Heart left ventricle (tissue), 13 donors: Measurements from ENCODE around the gene SKI.
A peak's percentile ranks its signal among the peaks of the same experiment; 100 is the strongest.

Source experiments
- CTCF ChIP-seq, 12 donors: fragments of 200-600 bp; sonication (generic) in 4 of 12; IDR thresholded peaks; one replicate each; pipeline versions ENCODE4 v1.5.0 to v1.8.0; 2018 to 2022; ENCODE audit warnings: antibody characterized with exemption in 12 of 12, mild to moderate bottlenecking in 5 of 12
- POLR2A ChIP-seq, 2 donors: fragments of 450-650 bp; IDR thresholded peaks; one replicate each; pipeline ENCODE4 v1.6.1; 2017; ENCODE audit warnings: antibody characterized with exemption in 2 of 2, mild to moderate bottlenecking in 2 of 2, moderate library complexity in 2 of 2
- donor health status: ischemic (EF 13 %, LVEDD 7.1; RV severe dilation, severe dysfunction).
- donor health status: DM: no; HTN: yes; CAD: no.
- donor health status: DM: no; HTN: no; CAD: no.
- donor health status: ischemic (EF 25% LVEDD 6.9; RV normal size, moderate dysfunction).
- donor health status: ischemic (EF 25% LVEDD 5.7; RV mildly dilated, moderate dysfunction).
- donor health status: ischemic (EF 35%, LVEDD 5.7; RV mildly dilated, moderate dysfunction).
- donor health status: nonischemic (EF 11% LVEDD 7.7; RV severe dilation, severe dysfunction).
- donor health status: DM: yes; HTN: yes; CAD: no.
- donor health status: PGD.
- donor health status: ischemic (EF 29% LVEDD 5.4; RV normal size, mild dysfunction).
- donor health status: nonischemic (EF 23%, LVEDD 6.1; RV moderate dilation, normal function).

DNA sequence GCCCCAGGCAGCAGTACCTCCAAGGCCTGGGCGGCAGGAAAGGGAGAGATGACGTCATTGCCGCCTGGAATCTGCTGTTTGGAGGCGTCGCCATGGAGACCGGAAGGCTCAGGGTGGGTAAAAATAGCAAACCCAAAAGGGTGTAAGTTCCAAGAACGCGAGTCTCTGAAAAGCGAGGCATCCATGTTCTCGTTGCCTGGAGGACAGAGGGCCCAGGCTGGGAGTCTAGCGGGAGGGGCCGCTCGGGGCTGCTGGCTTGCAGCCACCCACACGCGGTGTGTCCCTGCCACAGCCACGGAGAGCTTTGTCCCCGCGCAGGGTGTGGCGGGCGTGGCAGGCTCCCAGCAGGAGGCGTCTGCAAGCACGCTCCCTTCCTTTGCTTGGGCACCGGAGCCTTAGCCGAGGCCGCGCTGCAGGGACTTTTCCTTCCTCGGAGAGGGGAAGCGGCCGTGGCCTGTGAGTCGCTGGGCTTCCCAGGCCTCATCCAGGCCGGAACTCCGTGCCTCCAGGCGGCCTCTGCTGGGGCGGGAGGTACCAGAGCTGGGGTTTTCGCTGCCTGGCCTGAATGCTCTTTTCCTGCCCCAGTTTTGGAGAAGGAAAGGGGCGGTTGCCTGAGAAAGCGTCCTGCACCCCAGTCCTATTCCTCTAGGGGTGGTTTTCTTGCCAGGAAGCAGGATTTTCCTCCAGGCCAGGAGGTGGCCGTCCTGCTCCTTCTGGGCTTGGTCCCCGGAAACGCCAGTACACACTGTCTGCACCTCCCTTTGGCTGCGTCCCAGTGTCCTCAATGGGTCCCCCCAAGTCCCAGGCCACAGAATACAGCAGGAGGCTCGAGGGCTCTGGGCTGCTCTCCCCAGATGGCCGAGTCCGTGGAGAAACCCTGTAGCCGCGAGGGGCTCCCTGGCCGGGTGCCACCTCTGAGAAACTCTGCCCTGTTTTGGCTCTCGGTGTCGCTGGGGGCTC lies 15.3 kb upstream of the SKI start:
- TF ChIP-seq POLR2A (IDR thresholded peaks at IDR 0.05) (peak in 1 of 2 donors; percentile 49), CTCF (IDR thresholded peaks at IDR 0.05) (peak in 9 of 12 donors; percentile 20 to 55 (median 33))
